Gastroesophageal sphincter (tissue), 4 donors: ENCODE data around the gene ARF3. TPM values are rescaled to one million over a fixed set of nuclear protein-coding genes. Genes with fewer than 3 reads are reported as not detected.
A peak's percentile ranks its signal among the peaks of the same experiment; 100 is the strongest.

ENCODE experiments used
- ATAC-seq: fragments of 150-250 bp; one replicate; pipeline ENCODE4 v1.9.1; 2016; ENCODE audit warnings: mild to moderate bottlenecking, moderate library complexity
- H3K27ac ChIP-seq, 4 donors: fragments of 200-600 bp; sonication (generic) in 3 of 4; 1 replicate in 3 of 4; 2 replicates in 1 of 4; pipeline ENCODE4 v1.5.1; 2016 to 2019
- H3K27me3 ChIP-seq: fragments of 200-600 bp; sonication (generic); one replicate; pipeline ENCODE4 v1.5.1; 2019
- H3K36me3 ChIP-seq, 2 donors: fragments of 200-600 bp; sonication (generic); one replicate each; pipeline ENCODE4 v1.5.1; 2019; ENCODE audit warnings: control low read depth in 1 of 2
- H3K4me1 ChIP-seq, 3 donors: fragments of 200-600 bp; sonication (generic); 1 replicate in 2 of 3; 2 replicates in 1 of 3; pipeline ENCODE4 v1.5.1; 2016 to 2019; ENCODE audit warnings: control low read depth in 2 of 3
- H3K4me3 ChIP-seq, 2 donors: fragments of 200-600 bp; sonication (generic); one replicate each; pipeline ENCODE4 v1.5.1; 2019; ENCODE audit warnings: mild to moderate bottlenecking in 1 of 2, moderate library complexity in 1 of 2
- H3K9me3 ChIP-seq, 3 donors: fragments of 200-600 bp; sonication (generic); one replicate each; pipeline ENCODE4 v1.5.1; 2017 to 2019; ENCODE audit warnings: control low read depth in 2 of 3
- EP300 ChIP-seq: sonication (generic); formaldehyde crosslinking; IDR thresholded peaks from one replicate; pipeline ENCODE4 v1.6.1; 2017; ENCODE audit warnings: antibody characterized with exemption, mild to moderate bottlenecking
- POLR2A ChIP-seq, 2 donors: fragments of 450-650 bp; IDR thresholded peaks; one replicate each; pipeline ENCODE4 v1.6.1; 2017; ENCODE audit warnings: antibody characterized with exemption in 2 of 2, mild to moderate bottlenecking in 2 of 2, moderate library complexity in 1 of 2
- POLR2AphosphoS5 ChIP-seq: sonication (generic); formaldehyde crosslinking; IDR thresholded peaks from one replicate; pipeline ENCODE4 v1.6.1; 2017; ENCODE audit warnings: antibody characterized with exemption
- WGBS, 2 donors: methylation state at CpG; one replicate each; pipeline ENCODE4 v1.1.5; 2018; ENCODE audit warnings: low coverage in 1 of 2; 5-methylcytosine and 5-hydroxymethylcytosine counted together
- total RNA-seq, 4 donors: library from RNA; depleted of rRNA; stranded (reverse); fragments of >200 nt; gene quantifications; one replicate each; pipeline ENCODE4 v1.1.0, GENCODE V29; 2016
- TF ChIP-seq, protein P1 (sequence below), 4 experiments: fragments of 200-600 bp in 2 of 4; fragments of 450-650 bp in 2 of 4; sonication (generic) in 1 of 4; IDR thresholded peaks; one replicate each; pipeline ENCODE4 v1.5.1; 2017 to 2019; ENCODE audit warnings: antibody characterized with exemption in 4 of 4, mild to moderate bottlenecking in 2 of 4, moderate library complexity in 2 of 4

The ARF3 gene
- total RNA-seq, 4 donors from 2014 or later, result 52.6 to 91.6 (median 83.1) TPM

DNA sequence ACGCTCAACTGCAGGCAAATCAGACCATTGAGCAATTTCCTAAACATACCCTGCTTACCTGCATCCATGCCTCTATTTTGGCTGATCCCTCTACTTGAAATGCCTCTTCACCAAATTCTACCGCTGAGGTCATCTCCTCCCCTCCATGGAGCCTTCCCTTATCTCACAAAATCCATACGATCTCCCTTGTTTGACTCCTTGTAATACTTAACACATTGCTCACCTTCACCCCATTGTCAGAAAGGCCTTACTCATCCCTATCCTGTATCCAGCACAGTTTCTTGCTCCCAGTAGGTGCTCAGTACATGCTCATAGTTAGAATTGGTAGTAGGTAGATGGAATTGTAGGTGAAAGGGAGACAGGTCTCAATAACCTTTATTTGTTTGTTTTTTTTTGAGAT is 36.5 kb upstream of the ARF3 start:
- ATAC-seq, result no peak
- Histone ChIP-seq H3K27me3 (peaks cover 97% of the 10 kb centered on the region), H3K4me1 (peaks cover 0 to 36% (median 25%) of the 10 kb centered on the region in 3 donors)

DNA sequence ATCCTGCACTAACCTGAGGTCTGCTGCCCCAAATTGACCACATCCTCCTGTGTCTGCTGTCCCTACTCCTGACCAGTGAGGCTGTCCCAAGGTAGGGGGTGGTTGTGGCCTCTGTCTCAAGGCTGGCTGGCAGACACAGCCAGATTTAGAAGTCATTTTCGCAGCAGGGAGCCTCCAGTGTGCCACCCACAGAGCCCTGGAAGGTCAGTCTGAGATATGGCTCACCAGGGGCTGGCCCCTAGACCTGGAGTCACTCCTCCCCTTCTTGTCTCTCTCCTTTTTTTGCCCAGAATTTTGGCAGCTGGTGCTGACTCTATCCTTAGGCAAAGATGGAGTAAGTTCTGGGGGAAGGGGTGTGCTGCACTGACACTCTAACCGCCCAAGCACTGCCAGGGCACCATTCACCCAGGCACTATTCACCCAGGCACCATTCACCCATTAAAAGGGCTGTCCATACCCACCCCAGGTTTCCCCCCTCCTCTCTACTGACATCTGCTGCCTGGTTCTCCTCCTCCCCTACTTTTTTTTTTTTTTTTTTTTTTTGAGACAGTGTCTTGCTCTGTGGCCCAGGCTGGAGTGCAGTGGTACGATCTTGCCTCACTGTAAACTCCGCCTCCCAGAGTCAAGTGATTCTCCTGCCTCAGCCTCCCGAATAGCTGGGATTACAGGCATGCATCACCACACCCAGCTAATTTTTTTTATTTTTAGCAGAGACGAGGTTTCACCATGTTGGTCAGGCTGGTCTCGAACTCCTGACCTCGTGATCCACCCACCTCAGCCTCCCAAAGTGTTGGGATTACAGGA is 34.2 kb upstream of the ARF3 start:
- Histone ChIP-seq H3K36me3 (no peaks in the 10 kb centered on the region), H3K4me1 (peaks cover 0 to 19% (median 7%) of the 10 kb centered on the region in 3 donors), H3K9me3 (no peaks in the 10 kb centered on the region), H3K27ac (no peak overlapping the region), H3K4me3 (no peak overlapping the region), H3K27me3 (peaks cover 98% of the 10 kb centered on the region)
- ATAC-seq, result no peak
- TF ChIP-seq EP300 (no peak), POLR2A (IDR thresholded peaks at IDR 0.05) (no peak), POLR2AphosphoS5 (no peak)
- TF ChIP-seq, protein P1, sequence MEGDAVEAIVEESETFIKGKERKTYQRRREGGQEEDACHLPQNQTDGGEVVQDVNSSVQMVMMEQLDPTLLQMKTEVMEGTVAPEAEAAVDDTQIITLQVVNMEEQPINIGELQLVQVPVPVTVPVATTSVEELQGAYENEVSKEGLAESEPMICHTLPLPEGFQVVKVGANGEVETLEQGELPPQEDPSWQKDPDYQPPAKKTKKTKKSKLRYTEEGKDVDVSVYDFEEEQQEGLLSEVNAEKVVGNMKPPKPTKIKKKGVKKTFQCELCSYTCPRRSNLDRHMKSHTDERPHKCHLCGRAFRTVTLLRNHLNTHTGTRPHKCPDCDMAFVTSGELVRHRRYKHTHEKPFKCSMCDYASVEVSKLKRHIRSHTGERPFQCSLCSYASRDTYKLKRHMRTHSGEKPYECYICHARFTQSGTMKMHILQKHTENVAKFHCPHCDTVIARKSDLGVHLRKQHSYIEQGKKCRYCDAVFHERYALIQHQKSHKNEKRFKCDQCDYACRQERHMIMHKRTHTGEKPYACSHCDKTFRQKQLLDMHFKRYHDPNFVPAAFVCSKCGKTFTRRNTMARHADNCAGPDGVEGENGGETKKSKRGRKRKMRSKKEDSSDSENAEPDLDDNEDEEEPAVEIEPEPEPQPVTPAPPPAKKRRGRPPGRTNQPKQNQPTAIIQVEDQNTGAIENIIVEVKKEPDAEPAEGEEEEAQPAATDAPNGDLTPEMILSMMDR (IDR thresholded peaks at IDR 0.05), result no peak
- 62 to 80% methylated on average over 1 to 5 of the region's 8 CpGs for WGBS, 2 donors

More for the DNA sequence above, 36.5 kb upstream of the ARF3 start:
- TF ChIP-seq, protein P1 (IDR thresholded peaks at IDR 0.05), result no peak
- TF ChIP-seq POLR2AphosphoS5 (no peak), POLR2A (IDR thresholded peaks at IDR 0.05) (no peak)
- Histone ChIP-seq H3K27ac (no peak overlapping the region), H3K36me3 (no peaks in the 10 kb centered on the region), H3K4me3 (no peak overlapping the region), H3K9me3 (no peaks in the 10 kb centered on the region)
- WGBS, 2 donors, result 78 to 95% methylated on average over 3 of the region's 3 CpGs

- H3K9me3 ChIP-seq, result no peaks in the 10 kb centered on the region
- H3K4me1 ChIP-seq, result peaks cover 0 to 18% (median 7%) of the 10 kb centered on the region in 3 donors
- no peak for ATAC-seq
- H3K27me3 ChIP-seq, result peaks cover 99% of the 10 kb centered on the region
- no peak overlapping the region for H3K4me3 ChIP-seq
- H3K36me3 ChIP-seq, result no peaks in the 10 kb centered on the region
- TF ChIP-seq, protein P1 (IDR thresholded peaks at IDR 0.05), result no peak
- TF ChIP-seq POLR2A (IDR thresholded peaks at IDR 0.05) (no peak), POLR2AphosphoS5 (no peak), EP300 (no peak)
- H3K27ac ChIP-seq, result no peak overlapping the region
Measured at GRCh38 chr12:48990552-48990951, 33.3 kb upstream of the ARF3 start.

GRCh38 chr12:48988030-48988649 is 30.9 kb upstream of the ARF3 start:
- no peak for TF ChIP-seq POLR2A (IDR thresholded peaks at IDR 0.05)
- TF ChIP-seq, protein P1 (IDR thresholded peaks at IDR 0.05), result peak in 3 of 4 experiments; percentile 46 to 80 (median 72)
- Histone ChIP-seq H3K27me3 (peaks cover 94% of the 10 kb centered on the region), H3K4me3 (no peak overlapping the region), H3K4me1 (peaks cover 0 to 6% (median 0%) of the 10 kb centered on the region in 3 donors), H3K27ac (no peak overlapping the region), H3K9me3 (no peaks in the 10 kb centered on the region), H3K36me3 (no peaks in the 10 kb centered on the region)
- peak; percentile 44 for ATAC-seq
- WGBS, 2 donors, result 15 to 24% methylated on average over 5 to 13 of the region's 16 CpGs
